ENCODE data around the gene SNX7.

Gene SNX7

DNA sequence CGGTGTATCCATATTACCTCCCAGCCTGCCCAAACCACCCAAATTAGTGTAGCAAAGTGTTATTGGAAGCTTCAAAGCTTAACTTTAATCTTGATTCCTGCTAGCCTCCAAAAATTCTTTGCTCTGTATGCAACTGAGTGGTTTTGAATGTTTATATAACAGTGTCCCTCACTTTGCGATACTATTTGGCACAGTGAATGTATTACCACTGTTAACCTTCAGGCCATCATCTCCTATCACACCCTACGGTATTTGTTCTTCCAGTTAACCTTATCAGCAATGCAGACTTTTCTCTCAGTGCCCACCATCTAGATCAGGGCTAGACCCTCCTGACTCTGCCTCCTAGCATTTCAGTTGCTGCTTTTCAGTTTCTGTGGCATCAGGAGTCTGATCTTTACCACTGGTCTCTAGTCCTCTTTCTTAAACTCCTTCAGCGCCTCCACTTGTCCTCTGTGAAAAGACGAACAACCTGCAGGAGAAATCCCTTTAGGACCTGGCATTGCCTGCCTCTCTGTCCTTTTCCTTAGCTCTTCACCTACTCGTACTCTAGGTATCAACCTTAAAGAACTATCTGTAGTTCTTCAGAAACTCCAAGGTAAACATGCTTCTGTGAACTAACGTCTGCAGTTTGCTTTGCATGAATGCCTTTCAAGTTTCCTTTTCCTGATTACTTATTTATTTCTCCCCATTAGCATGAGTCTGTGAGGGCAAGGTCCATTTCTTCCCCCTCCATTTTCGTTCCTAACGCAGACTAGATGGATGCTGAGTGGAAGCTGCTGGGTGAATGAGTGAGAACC lies 71.7 kb downstream of the SNX7 start:
- no peak for ATAC-seq
- no peak for TF ChIP-seq OSR1 (CRISPR knock-in tag; IDR thresholded peaks at IDR 0.05)

DNA sequence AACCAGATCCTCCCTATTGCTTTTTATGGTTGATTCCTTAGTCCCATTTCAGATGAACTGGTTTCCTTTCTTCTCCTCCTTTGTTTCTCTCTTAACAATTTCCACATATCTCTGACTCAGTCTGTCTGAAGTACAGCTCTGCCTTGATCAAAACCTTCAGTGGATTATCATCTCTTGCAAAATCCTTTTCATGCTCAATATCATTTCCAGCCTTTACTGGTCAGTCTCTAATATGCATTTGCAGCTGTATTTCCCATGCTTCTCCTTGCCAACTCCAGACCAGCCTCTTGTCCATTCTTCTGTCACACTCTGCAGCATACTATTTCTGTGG lies 72.2 kb downstream of the SNX7 start:
- no peak for ATAC-seq
- no peak for TF ChIP-seq CSRNP3 (CRISPR knock-in tag; IDR thresholded peaks at IDR 0.05)

DNA sequence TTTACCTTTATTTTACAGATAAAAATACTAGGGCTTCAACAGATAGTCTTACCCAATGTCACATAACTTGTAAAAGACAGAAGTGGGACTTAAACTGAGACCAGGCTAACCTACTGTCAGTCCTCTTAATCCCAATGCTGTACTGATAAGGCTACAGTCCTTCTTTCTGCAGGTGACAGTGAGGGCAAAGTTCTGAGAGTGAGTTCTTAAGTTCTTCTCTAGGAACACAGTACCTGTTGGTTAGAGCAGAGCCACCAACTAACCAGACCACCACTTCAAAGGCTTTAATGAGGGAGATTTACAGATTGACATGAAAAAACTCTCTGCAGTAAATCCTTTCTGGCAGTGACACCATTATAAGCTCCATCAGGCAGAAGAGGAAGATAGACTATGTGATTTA lies 74.2 kb downstream of the SNX7 start:
- TF ChIP-seq, protein P1, sequence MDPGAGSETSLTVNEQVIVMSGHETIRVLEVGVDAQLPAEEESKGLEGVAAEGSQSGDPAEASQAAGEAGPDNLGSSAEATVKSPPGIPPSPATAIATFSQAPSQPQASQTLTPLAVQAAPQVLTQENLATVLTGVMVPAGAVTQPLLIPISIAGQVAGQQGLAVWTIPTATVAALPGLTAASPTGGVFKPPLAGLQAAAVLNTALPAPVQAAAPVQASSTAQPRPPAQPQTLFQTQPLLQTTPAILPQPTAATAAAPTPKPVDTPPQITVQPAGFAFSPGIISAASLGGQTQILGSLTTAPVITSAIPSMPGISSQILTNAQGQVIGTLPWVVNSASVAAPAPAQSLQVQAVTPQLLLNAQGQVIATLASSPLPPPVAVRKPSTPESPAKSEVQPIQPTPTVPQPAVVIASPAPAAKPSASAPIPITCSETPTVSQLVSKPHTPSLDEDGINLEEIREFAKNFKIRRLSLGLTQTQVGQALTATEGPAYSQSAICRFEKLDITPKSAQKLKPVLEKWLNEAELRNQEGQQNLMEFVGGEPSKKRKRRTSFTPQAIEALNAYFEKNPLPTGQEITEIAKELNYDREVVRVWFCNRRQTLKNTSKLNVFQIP (CRISPR knock-in tag; IDR thresholded peaks at IDR 0.05; ENCODE audit: borderline replicate concordance, low read depth) = no peak
- no peak for TF ChIP-seq OSR1 (CRISPR knock-in tag; IDR thresholded peaks at IDR 0.05)
- no peak for TF ChIP-seq ZNF565 (CRISPR knock-in tag; conservative IDR thresholded peaks at IDR 0.05; ENCODE audit: low read depth)
- TF ChIP-seq, protein P2, sequence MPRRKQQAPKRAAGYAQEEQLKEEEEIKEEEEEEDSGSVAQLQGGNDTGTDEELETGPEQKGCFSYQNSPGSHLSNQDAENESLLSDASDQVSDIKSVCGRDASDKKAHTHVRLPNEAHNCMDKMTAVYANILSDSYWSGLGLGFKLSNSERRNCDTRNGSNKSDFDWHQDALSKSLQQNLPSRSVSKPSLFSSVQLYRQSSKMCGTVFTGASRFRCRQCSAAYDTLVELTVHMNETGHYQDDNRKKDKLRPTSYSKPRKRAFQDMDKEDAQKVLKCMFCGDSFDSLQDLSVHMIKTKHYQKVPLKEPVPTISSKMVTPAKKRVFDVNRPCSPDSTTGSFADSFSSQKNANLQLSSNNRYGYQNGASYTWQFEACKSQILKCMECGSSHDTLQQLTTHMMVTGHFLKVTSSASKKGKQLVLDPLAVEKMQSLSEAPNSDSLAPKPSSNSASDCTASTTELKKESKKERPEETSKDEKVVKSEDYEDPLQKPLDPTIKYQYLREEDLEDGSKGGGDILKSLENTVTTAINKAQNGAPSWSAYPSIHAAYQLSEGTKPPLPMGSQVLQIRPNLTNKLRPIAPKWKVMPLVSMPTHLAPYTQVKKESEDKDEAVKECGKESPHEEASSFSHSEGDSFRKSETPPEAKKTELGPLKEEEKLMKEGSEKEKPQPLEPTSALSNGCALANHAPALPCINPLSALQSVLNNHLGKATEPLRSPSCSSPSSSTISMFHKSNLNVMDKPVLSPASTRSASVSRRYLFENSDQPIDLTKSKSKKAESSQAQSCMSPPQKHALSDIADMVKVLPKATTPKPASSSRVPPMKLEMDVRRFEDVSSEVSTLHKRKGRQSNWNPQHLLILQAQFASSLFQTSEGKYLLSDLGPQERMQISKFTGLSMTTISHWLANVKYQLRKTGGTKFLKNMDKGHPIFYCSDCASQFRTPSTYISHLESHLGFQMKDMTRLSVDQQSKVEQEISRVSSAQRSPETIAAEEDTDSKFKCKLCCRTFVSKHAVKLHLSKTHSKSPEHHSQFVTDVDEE (CRISPR knock-in tag; IDR thresholded peaks at IDR 0.05) = no peak
- no peak for TF ChIP-seq ZNF70 (CRISPR knock-in tag; IDR thresholded peaks at IDR 0.05)
- no peak for TF ChIP-seq CSDC2 (CRISPR knock-in tag; IDR thresholded peaks at IDR 0.05)
- TF ChIP-seq ZFP3 (CRISPR knock-in tag; IDR thresholded peaks at IDR 0.05) = no peak
- TF ChIP-seq ZFP30 (CRISPR knock-in tag; IDR thresholded peaks at IDR 0.05) = no peak
- TF ChIP-seq TOX (CRISPR knock-in tag; IDR thresholded peaks at IDR 0.05; ENCODE audit: borderline replicate concordance) = no peak
- TF ChIP-seq SNAI2 (CRISPR knock-in tag; IDR thresholded peaks at IDR 0.05) = no peak
- TF ChIP-seq, protein P3, sequence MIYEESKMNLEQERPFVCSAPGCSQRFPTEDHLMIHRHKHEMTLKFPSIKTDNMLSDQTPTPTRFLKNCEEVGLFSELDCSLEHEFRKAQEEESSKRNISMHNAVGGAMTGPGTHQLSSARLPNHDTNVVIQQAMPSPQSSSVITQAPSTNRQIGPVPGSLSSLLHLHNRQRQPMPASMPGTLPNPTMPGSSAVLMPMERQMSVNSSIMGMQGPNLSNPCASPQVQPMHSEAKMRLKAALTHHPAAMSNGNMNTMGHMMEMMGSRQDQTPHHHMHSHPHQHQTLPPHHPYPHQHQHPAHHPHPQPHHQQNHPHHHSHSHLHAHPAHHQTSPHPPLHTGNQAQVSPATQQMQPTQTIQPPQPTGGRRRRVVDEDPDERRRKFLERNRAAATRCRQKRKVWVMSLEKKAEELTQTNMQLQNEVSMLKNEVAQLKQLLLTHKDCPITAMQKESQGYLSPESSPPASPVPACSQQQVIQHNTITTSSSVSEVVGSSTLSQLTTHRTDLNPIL (CRISPR knock-in tag; IDR thresholded peaks at IDR 0.05; ENCODE audit: low read depth) = no peak
- no peak for TF ChIP-seq ESRRG (CRISPR knock-in tag; IDR thresholded peaks at IDR 0.05)
- no peak for TF ChIP-seq RARB (CRISPR knock-in tag; IDR thresholded peaks at IDR 0.05)
- TF ChIP-seq GLIS3 (CRISPR knock-in tag; IDR thresholded peaks at IDR 0.05) = no peak
- no peak for TF ChIP-seq ZNF8 (CRISPR knock-in tag; IDR thresholded peaks at IDR 0.05)
- TF ChIP-seq ZC3H10 (CRISPR knock-in tag; IDR thresholded peaks at IDR 0.05) = no peak
- TF ChIP-seq ARNTL (CRISPR knock-in tag; IDR thresholded peaks at IDR 0.05; ENCODE audit: borderline replicate concordance, low read depth) = no peak
- TF ChIP-seq PATZ1 (CRISPR knock-in tag; IDR thresholded peaks at IDR 0.05; ENCODE audit: borderline replicate concordance) = no peak
- no peak for TF ChIP-seq PPARA (CRISPR knock-in tag; IDR thresholded peaks at IDR 0.05; ENCODE audit: borderline replicate concordance)
- TF ChIP-seq ISL1 (CRISPR knock-in tag; IDR thresholded peaks at IDR 0.05) = no peak
- no peak for ATAC-seq
